H1 (cell line): ENCODE data around the gene SPRN. TPM values are rescaled to one million over a fixed set of nuclear protein-coding genes. Genes with fewer than 3 reads are reported as not detected.

Source experiments
- CTBP2 ChIP-seq: IDR thresholded peaks from 2 replicates; pipeline ENCODE4 v1.7.0; 2011; ENCODE audit warnings: borderline replicate concordance, mild to moderate bottlenecking, moderate library complexity, mixed read lengths, low read length; ENCODE audit not compliant: insufficient read depth, insufficient read length
- JUN ChIP-seq: IDR thresholded peaks from 2 replicates; pipeline ENCODE4 v1.6.1; 2011; ENCODE audit warnings: low read depth, mild to moderate bottlenecking, improper control_type of control experiment, low read length
- RNF2 ChIP-seq: fragments of 200-900, 300-1000 bp; sonication (generic); IDR thresholded peaks from 2 replicates; pipeline ENCODE4 v1.7.1; 2016; ENCODE audit warnings: borderline replicate concordance, low read depth, mild to moderate bottlenecking, antibody characterized with exemption, low read length; ENCODE audit not compliant: poor library complexity, severe bottlenecking; ENCODE audit errors: missing control alignments
- RXRA ChIP-seq: IDR thresholded peaks from 2 replicates; pipeline ENCODE4 v1.6.1; 2011; ENCODE audit warnings: low read depth, mild to moderate bottlenecking, low read length, moderate library complexity; ENCODE audit not compliant: insufficient read depth
- TCF12 ChIP-seq: IDR thresholded peaks from 2 replicates; pipeline ENCODE4 v1.6.1; 2011; ENCODE audit warnings: low read depth, mild to moderate bottlenecking, low read length
- polyA plus RNA-seq, 7 experiments: library from polyadenylated mRNA; depleted of rRNA in 3 of 7; stranded (reverse) in 5 of 7; unstranded in 2 of 7; fragments of >200 nt in 5 of 7; fragments of 200-250 nt in 2 of 7; gene quantifications; 1 replicate in 5 of 7; 2 replicates in 1 of 7; 4 replicates in 1 of 7; pipeline versions ENCODE4 v1.2.1 to v1.2.3, GENCODE V29; 2011 to 2013; ENCODE audit warnings: missing spikeins in 2 of 7, mixed read lengths in 2 of 7
- total RNA-seq: library from RNA; stranded (reverse); fragmentation: NEBNext Ultra II Directional; extraction: Animal tissue kit (Norgen Biotek cat#: 25700); gene quantifications from 2 replicates; pipeline ENCODE4 v1.2.1, GENCODE V29; 2021
- TF ChIP-seq, protein P1 (sequence below): fragments of 300-600 bp; sonication (generic); IDR thresholded peaks from 2 replicates; pipeline ENCODE4 v1.7.1; 2012; ENCODE audit warnings: low read length, moderate library complexity, mild to moderate bottlenecking, inconsistent platforms; ENCODE audit not compliant: insufficient replicate concordance

The SPRN gene
- total and polyA plus RNA-seq, 2 of the 8 experiments (the other 6 are each of a cell fraction or from before 2014, with no cell fraction given), result 0.23 to 0.24 TPM

DNA sequence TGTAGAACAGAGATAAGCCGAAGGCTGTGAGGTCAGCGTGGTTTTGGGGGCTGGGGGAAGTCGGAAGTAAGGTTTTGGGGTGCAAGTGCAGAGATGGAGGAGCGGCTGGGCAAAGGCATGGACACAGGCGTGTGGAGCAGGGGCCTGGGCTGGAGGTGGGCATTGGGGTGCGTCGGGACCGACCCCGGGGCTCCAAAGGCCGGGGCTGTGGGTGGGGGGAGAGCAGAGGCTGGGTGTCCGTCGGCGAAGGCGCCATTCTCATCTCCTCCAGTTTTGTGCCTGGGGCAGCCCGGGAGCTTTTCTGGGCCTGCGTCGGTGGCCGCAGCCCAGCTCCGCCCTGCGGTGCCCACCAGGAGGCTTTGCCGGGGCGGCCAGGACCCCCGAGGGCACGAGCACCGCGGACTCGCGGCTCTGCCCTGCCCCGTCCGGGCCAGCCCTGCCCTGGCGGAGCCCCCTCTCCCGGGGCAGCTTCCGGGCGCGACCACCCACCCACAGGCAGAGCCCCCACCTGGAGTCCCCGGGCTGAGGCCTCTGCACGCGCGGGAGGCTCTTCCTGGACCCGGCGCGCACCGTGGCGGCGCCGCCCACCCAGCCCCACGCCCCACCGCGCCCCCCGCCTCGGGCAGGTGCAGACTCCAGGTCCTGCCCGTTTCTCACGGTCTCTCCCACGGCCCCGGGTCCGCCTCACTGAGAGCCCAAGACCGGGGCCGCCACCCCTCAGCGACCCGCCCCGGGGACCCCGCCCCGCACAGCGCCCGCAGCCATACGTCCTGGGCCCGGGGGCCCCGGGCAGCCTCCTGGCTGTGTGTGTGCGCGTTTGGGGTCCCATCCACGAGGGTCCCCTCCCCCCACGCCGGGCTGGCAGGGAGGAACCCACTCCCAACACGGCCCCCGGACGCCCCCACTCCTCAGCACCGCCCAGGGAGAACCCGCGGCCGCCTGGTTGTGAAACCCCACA, 21.6 kb upstream of the SPRN start (continued):
- TF ChIP-seq CTBP2, result no peak
- TF ChIP-seq TCF12, result no peak
- TF ChIP-seq, protein P1, sequence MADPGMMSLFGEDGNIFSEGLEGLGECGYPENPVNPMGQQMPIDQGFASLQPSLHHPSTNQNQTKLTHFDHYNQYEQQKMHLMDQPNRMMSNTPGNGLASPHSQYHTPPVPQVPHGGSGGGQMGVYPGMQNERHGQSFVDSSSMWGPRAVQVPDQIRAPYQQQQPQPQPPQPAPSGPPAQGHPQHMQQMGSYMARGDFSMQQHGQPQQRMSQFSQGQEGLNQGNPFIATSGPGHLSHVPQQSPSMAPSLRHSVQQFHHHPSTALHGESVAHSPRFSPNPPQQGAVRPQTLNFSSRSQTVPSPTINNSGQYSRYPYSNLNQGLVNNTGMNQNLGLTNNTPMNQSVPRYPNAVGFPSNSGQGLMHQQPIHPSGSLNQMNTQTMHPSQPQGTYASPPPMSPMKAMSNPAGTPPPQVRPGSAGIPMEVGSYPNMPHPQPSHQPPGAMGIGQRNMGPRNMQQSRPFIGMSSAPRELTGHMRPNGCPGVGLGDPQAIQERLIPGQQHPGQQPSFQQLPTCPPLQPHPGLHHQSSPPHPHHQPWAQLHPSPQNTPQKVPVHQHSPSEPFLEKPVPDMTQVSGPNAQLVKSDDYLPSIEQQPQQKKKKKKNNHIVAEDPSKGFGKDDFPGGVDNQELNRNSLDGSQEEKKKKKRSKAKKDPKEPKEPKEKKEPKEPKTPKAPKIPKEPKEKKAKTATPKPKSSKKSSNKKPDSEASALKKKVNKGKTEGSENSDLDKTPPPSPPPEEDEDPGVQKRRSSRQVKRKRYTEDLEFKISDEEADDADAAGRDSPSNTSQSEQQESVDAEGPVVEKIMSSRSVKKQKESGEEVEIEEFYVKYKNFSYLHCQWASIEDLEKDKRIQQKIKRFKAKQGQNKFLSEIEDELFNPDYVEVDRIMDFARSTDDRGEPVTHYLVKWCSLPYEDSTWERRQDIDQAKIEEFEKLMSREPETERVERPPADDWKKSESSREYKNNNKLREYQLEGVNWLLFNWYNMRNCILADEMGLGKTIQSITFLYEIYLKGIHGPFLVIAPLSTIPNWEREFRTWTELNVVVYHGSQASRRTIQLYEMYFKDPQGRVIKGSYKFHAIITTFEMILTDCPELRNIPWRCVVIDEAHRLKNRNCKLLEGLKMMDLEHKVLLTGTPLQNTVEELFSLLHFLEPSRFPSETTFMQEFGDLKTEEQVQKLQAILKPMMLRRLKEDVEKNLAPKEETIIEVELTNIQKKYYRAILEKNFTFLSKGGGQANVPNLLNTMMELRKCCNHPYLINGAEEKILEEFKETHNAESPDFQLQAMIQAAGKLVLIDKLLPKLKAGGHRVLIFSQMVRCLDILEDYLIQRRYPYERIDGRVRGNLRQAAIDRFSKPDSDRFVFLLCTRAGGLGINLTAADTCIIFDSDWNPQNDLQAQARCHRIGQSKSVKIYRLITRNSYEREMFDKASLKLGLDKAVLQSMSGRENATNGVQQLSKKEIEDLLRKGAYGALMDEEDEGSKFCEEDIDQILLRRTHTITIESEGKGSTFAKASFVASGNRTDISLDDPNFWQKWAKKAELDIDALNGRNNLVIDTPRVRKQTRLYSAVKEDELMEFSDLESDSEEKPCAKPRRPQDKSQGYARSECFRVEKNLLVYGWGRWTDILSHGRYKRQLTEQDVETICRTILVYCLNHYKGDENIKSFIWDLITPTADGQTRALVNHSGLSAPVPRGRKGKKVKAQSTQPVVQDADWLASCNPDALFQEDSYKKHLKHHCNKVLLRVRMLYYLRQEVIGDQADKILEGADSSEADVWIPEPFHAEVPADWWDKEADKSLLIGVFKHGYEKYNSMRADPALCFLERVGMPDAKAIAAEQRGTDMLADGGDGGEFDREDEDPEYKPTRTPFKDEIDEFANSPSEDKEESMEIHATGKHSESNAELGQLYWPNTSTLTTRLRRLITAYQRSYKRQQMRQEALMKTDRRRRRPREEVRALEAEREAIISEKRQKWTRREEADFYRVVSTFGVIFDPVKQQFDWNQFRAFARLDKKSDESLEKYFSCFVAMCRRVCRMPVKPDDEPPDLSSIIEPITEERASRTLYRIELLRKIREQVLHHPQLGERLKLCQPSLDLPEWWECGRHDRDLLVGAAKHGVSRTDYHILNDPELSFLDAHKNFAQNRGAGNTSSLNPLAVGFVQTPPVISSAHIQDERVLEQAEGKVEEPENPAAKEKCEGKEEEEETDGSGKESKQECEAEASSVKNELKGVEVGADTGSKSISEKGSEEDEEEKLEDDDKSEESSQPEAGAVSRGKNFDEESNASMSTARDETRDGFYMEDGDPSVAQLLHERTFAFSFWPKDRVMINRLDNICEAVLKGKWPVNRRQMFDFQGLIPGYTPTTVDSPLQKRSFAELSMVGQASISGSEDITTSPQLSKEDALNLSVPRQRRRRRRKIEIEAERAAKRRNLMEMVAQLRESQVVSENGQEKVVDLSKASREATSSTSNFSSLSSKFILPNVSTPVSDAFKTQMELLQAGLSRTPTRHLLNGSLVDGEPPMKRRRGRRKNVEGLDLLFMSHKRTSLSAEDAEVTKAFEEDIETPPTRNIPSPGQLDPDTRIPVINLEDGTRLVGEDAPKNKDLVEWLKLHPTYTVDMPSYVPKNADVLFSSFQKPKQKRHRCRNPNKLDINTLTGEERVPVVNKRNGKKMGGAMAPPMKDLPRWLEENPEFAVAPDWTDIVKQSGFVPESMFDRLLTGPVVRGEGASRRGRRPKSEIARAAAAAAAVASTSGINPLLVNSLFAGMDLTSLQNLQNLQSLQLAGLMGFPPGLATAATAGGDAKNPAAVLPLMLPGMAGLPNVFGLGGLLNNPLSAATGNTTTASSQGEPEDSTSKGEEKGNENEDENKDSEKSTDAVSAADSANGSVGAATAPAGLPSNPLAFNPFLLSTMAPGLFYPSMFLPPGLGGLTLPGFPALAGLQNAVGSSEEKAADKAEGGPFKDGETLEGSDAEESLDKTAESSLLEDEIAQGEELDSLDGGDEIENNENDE, result no peak
- no peak for TF ChIP-seq JUN
- TF ChIP-seq RNF2, result no peak
- no peak for TF ChIP-seq RXRA
